ENCODE data around the gene COG5.

Gene COG5

GRCh38 chr7:107384025-107384424, 179.7 kb downstream of the COG5 start:
- no peak for DNase-seq
- Histone ChIP-seq H3K27ac (no peak overlapping the region), H3K4me3 (ENCODE audit: low read depth, low read length) (no peak overlapping the region), H3K9me3 (ENCODE audit: severe bottlenecking) (no peaks in the 10 kb centered on the region), H3K36me3 (no peaks in the 10 kb centered on the region), H3K27me3 (ENCODE audit: insufficient read depth, low read depth, severe bottlenecking) (no peaks in the 10 kb centered on the region)
- TF ChIP-seq, protein P1, sequence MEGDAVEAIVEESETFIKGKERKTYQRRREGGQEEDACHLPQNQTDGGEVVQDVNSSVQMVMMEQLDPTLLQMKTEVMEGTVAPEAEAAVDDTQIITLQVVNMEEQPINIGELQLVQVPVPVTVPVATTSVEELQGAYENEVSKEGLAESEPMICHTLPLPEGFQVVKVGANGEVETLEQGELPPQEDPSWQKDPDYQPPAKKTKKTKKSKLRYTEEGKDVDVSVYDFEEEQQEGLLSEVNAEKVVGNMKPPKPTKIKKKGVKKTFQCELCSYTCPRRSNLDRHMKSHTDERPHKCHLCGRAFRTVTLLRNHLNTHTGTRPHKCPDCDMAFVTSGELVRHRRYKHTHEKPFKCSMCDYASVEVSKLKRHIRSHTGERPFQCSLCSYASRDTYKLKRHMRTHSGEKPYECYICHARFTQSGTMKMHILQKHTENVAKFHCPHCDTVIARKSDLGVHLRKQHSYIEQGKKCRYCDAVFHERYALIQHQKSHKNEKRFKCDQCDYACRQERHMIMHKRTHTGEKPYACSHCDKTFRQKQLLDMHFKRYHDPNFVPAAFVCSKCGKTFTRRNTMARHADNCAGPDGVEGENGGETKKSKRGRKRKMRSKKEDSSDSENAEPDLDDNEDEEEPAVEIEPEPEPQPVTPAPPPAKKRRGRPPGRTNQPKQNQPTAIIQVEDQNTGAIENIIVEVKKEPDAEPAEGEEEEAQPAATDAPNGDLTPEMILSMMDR (IDR thresholded peaks at IDR 0.05; ENCODE audit: low read depth, low read length): no peak

DNA sequence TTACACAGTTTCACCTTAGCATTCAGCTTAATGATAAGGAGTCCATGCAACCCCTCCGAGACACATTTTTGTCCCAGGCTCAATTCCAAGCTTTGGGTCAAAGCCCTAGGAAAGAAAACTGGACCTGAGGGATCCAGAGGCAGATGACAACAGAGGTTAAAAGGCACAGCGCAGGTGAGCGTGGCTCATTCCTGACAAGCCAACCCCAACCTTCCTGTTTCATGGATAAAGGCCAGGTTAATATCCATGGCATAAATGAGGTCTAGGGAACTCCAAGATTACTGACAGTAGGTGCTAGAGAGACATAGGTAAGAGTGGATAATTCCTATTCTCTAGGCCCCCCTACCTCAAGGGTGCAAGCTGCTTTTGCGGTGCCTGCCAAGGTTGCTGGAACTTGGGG, 180.5 kb downstream of the COG5 start:
- H3K36me3 ChIP-seq: no peaks in the 10 kb centered on the region
- no peak overlapping the region for H3K4me3 ChIP-seq (ENCODE audit: low read depth, low read length)
- DNase-seq: no peak
- no peak overlapping the region for H3K27ac ChIP-seq
- H3K27me3 ChIP-seq (ENCODE audit: insufficient read depth, low read depth, severe bottlenecking): no peaks in the 10 kb centered on the region
- TF ChIP-seq, protein P1 (IDR thresholded peaks at IDR 0.05; ENCODE audit: low read depth, low read length): no peak
- no peaks in the 10 kb centered on the region for H3K9me3 ChIP-seq (ENCODE audit: severe bottlenecking)

DNA sequence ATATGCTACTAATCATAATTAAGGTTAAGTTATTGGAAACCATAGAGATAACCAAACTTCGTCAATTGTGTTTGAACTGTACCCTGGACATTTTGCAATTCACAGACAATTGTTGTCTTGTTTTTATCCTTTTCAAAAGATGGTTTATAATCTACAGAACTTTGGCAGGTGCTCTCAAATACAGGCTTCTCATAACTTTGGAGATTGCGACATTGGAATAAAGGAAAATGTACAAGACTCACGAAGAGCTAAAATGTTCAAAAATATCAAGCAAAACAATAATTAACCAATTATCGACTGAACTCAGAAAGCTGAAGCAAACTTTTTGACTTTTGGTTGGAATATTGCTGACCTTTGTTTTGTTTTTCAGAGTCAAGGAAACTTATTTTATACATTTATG, 182.3 kb downstream of the COG5 start:
- TF ChIP-seq, protein P1 (IDR thresholded peaks at IDR 0.05; ENCODE audit: low read depth, low read length): no peak

DNA sequence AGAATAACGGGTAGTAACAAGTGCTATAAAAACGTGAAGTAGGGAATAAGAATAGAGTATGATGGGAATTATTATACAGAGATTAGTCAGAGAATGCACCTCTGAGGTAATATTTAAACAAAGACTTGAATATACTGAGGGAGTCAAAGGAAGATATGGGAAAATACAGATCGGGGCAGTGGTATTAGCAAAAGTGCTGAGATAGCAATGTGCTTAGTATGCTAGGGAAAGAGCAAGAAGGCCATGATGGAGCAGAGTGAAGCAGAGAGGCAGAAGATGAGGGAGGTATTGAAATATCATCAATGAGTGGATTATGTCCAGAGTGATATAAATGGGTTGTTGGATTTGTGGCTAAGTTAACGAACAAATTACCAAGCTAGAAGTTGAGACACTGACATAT, 190.4 kb downstream of the COG5 start:
- no peaks in the 10 kb centered on the region; the same call in 1 of the 2 replicates for H3K36me3 ChIP-seq
- no peak overlapping the region for H3K4me3 ChIP-seq (ENCODE audit: low read depth, low read length)
- H3K27ac ChIP-seq: no peak overlapping the region
- no peaks in the 10 kb centered on the region for H3K27me3 ChIP-seq (ENCODE audit: insufficient read depth, low read depth, severe bottlenecking)
- TF ChIP-seq, protein P1 (IDR thresholded peaks at IDR 0.05; ENCODE audit: low read depth, low read length): no peak
- H3K9me3 ChIP-seq (ENCODE audit: severe bottlenecking): no peaks in the 10 kb centered on the region
- no peak for DNase-seq

More for the DNA sequence above, 182.3 kb downstream of the COG5 start:
- Histone ChIP-seq H3K4me3 (ENCODE audit: low read depth, low read length) (no peak overlapping the region), H3K27me3 (ENCODE audit: insufficient read depth, low read depth, severe bottlenecking) (no peaks in the 10 kb centered on the region), H3K36me3 (no peaks in the 10 kb centered on the region), H3K9me3 (ENCODE audit: severe bottlenecking) (no peaks in the 10 kb centered on the region), H3K27ac (no peak overlapping the region)
- DNase-seq: no peak

DNA sequence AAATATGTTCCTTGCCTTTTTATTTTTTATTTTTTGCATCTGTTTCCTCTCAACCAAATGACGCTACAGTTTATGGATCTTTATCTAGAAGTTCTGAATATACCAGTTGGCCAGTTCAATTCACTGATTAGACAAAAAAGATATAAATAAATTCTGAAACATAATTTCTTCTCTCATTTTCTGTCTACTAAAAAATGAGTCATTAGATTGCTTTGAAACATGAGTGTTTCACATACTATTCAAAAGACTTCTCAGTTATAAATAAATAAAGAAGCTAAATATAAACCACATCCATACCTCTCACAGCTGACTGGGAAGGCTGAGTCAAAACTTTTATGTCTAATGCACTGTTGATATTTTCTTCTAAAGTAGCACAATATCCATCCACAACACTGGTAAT, 191.4 kb downstream of the COG5 start:
- TF ChIP-seq, protein P1 (IDR thresholded peaks at IDR 0.05; ENCODE audit: low read depth, low read length): no peak

DNA sequence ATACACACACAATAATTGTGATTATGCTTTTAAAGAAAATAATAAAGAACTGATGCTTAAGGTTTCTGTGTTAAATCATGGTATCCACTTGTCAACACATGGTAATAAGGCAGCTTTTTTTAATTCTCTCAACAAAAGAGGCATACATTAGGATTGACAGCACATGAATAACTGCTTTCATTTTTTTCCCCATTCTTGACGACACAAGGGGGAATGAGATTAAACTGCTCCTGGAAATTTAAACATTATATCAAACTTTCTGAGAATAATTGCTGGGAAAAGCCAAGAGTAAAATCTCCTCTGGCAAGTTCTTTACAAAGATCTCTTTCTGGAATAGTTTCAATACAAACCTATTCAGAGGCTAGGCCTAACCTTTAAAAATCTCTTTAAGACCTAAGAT, 192.9 kb downstream of the COG5 start:
- H3K27me3 ChIP-seq (ENCODE audit: insufficient read depth, low read depth, severe bottlenecking): no peaks in the 10 kb centered on the region
- no peak overlapping the region for H3K27ac ChIP-seq
- H3K9me3 ChIP-seq (ENCODE audit: severe bottlenecking): no peaks in the 10 kb centered on the region
- H3K4me3 ChIP-seq (ENCODE audit: low read depth, low read length): no peak overlapping the region
- H3K36me3 ChIP-seq: no peaks in the 10 kb centered on the region; the same call in 1 of the 2 replicates
- TF ChIP-seq, protein P1 (IDR thresholded peaks at IDR 0.05; ENCODE audit: low read depth, low read length): no peak
- DNase-seq: no peak

More for the DNA sequence above, 191.4 kb downstream of the COG5 start:
- Histone ChIP-seq H3K27me3 (ENCODE audit: insufficient read depth, low read depth, severe bottlenecking) (no peaks in the 10 kb centered on the region), H3K27ac (no peak overlapping the region), H3K9me3 (ENCODE audit: severe bottlenecking) (no peaks in the 10 kb centered on the region), H3K4me3 (ENCODE audit: low read depth, low read length) (no peak overlapping the region), H3K36me3 (no peaks in the 10 kb centered on the region; the same call in 1 of the 2 replicates)
- DNase-seq: no peak

Measured in WERI-Rb-1 (cell line).